HG03095 (cell line): ENCODE measurements around the gene MYO16.
A peak's percentile ranks its signal among the peaks of the same experiment; 100 is the strongest.

ENCODE experiments used
- ATAC-seq: cut with Tn5 transposase; IDR thresholded peaks from one replicate; pipeline ENCODE4 v1.9.1; 2021; ENCODE audit warnings: moderate library complexity; ENCODE audit not compliant: unreplicated experiment

MYO16 gene

GRCh38 chr13:108927615-108928014, 298.2 kb downstream of the MYO16 start:
- no peak for ATAC-seq

GRCh38 chr13:108929532-108930206, 300.3 kb downstream of the MYO16 start:
- no peak for ATAC-seq

- ATAC-seq, result no peak
Measured at GRCh38 chr13:108932196-108932595, 302.8 kb downstream of the MYO16 start.

GRCh38 chr13:108933061-108933460, 303.6 kb downstream of the MYO16 start:
- ATAC-seq, result no peak

GRCh38 chr13:108938155-108938554, 308.7 kb downstream of the MYO16 start:
- ATAC-seq, result no peak

- no peak for ATAC-seq
Measured at GRCh38 chr13:108940121-108940520, 310.7 kb downstream of the MYO16 start.

- ATAC-seq, result no peak
Measured at GRCh38 chr13:108943842-108944241, 314.4 kb downstream of the MYO16 start.

GRCh38 chr13:108944760-108945159, 315.3 kb downstream of the MYO16 start:
- no peak for ATAC-seq

- ATAC-seq, result no peak
Measured at GRCh38 chr13:108947551-108948030, 318.2 kb downstream of the MYO16 start.

GRCh38 chr13:108948251-108948671, 318.9 kb downstream of the MYO16 start:
- ATAC-seq, result no peak

GRCh38 chr13:108950333-108951010, 321.1 kb downstream of the MYO16 start:
- ATAC-seq, result no peak

- ATAC-seq, result no peak
Measured at GRCh38 chr13:108955741-108956140, 326.3 kb downstream of the MYO16 start.

GRCh38 chr13:108957369-108958012, 328.1 kb downstream of the MYO16 start:
- no peak for ATAC-seq

- no peak for ATAC-seq
Measured at GRCh38 chr13:108958013-108958376, 328.6 kb downstream of the MYO16 start.

GRCh38 chr13:108959234-108959633, 329.8 kb downstream of the MYO16 start:
- ATAC-seq, result no peak

GRCh38 chr13:108960006-108960405, 330.6 kb downstream of the MYO16 start:
- ATAC-seq, result no peak

- ATAC-seq, result peak; percentile 90
Measured at GRCh38 chr13:108961542-108962125, 332.2 kb downstream of the MYO16 start.

GRCh38 chr13:108962654-108963053, 333.2 kb downstream of the MYO16 start:
- no peak for ATAC-seq

GRCh38 chr13:108963276-108963810, 333.9 kb downstream of the MYO16 start:
- no peak for ATAC-seq

- no peak for ATAC-seq
Measured at GRCh38 chr13:108963846-108964600, 334.6 kb downstream of the MYO16 start.

- no peak for ATAC-seq
Measured at GRCh38 chr13:108964606-108965005, 335.2 kb downstream of the MYO16 start.
